ENCODE results near the gene KRT17.

DNA sequence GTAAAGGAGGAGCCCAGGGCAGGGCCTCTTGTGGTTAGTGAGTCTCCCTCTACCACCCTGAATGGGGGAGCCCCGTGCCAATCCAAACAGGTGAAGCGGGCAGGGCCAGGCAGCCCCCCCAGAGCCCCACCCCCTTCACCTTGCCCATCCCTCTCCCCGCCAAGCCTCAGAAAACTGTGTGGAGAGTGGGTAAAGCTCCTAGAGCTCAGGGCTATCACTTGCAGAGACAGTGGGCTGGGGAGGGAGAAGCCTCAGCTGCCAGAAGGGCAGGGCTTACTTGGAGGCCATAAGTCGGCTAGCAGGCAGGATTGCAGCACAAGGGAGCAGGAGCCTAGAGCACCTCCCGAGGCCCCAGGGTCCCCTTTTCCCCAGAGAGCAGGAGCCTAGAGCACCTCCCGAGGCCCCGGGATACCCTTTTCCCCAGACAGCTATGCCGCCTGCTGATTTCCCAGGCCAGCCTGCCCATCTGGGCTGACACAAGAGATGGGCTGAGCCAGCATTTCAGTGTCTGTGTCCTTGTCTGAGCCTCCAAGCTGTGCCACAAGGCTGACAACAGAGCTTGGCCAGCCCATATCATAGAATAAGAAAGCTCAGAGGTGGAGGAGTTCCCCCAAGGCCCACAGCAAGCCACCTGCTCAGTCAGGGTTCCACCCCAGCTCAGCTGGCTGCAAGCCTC lies 30.9 kb downstream of the KRT17 start:
- TF ChIP-seq, protein P1, sequence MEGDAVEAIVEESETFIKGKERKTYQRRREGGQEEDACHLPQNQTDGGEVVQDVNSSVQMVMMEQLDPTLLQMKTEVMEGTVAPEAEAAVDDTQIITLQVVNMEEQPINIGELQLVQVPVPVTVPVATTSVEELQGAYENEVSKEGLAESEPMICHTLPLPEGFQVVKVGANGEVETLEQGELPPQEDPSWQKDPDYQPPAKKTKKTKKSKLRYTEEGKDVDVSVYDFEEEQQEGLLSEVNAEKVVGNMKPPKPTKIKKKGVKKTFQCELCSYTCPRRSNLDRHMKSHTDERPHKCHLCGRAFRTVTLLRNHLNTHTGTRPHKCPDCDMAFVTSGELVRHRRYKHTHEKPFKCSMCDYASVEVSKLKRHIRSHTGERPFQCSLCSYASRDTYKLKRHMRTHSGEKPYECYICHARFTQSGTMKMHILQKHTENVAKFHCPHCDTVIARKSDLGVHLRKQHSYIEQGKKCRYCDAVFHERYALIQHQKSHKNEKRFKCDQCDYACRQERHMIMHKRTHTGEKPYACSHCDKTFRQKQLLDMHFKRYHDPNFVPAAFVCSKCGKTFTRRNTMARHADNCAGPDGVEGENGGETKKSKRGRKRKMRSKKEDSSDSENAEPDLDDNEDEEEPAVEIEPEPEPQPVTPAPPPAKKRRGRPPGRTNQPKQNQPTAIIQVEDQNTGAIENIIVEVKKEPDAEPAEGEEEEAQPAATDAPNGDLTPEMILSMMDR (IDR thresholded peaks at IDR 0.05 in 2 of 3, conservative IDR thresholded peaks at IDR 0.05 in 1 of 3; ENCODE audit: control insufficient read depth in 2 of 3, extremely low read depth in 1 of 3, insufficient read depth in 1 of 3, low read depth in 3 of 3, low read length in 3 of 3): no peak
- TF ChIP-seq SMAD5 (IDR thresholded peaks at IDR 0.05; ENCODE audit: low read depth) (no peak), CREB1 (IDR thresholded peaks at IDR 0.05; ENCODE audit: low read depth) (no peak), NFXL1 (IDR thresholded peaks at IDR 0.05; ENCODE audit: borderline replicate concordance) (no peak), ZSCAN29 (IDR thresholded peaks at IDR 0.05) (no peak)
